PC-9 (cell line): ENCODE measurements around the gene PRXL2A. TPM values are rescaled to one million over a fixed set of nuclear protein-coding genes. Genes with fewer than 3 reads are reported as not detected.

Experiments
- BruUV-seq: library from RNA; stranded (reverse); fragments of 400-500 nt; replicated peaks from 2 replicates; lab custom pipeline; 2021; lab: Mats Ljungman, UMichigan
- CTCF ChIA-PET: fragments of 300-600 bp; sonication (Branson Sonifier 250); formaldehyde crosslinking; loops from one replicate; lab custom pipeline; 2022; ENCODE audit warnings: antibody characterized with exemption; lab: Charles Lee
- POLR2A ChIA-PET: fragments of 300-600 bp; sonication (Branson Sonifier 250); formaldehyde crosslinking; loops from one replicate; lab custom pipeline; 2022; ENCODE audit warnings: antibody characterized with exemption; ENCODE audit not compliant: unreplicated experiment; lab: Charles Lee
- DNase-seq, 2 experiments: peaks; one replicate each; pipeline versions ENCODE4 v3.0.0 to v3.0.0-alpha.2; 2015 to 2022; ENCODE audit warnings: mixed read lengths in 1 of 2
- H2AFZ ChIP-seq: fragments of 200-600 bp; sonication (generic); 2 replicates; pipeline ENCODE4 v1.8.1; 2017; ENCODE audit warnings: antibody characterized with exemption
- H3F3A ChIP-seq: fragments of 200-600 bp; sonication (generic); 2 replicates; pipeline ENCODE4 v1.8.1; 2017; ENCODE audit warnings: antibody characterized with exemption, mild to moderate bottlenecking, low read depth; ENCODE audit not compliant: insufficient read depth
- H3K27ac ChIP-seq: fragments of 200-600 bp; sonication (generic); 2 replicates; pipeline ENCODE4 v1.6.1; 2016; ENCODE audit warnings: mixed run types
- H3K27me3 ChIP-seq: fragments of 200-600 bp; sonication (generic); 2 replicates; pipeline ENCODE4 v1.6.1; 2016; ENCODE audit warnings: low read depth, mixed run types; ENCODE audit not compliant: insufficient read depth
- H3K36me3 ChIP-seq: fragments of 200-600 bp; sonication (generic); 2 replicates; pipeline ENCODE4 v1.6.1; 2016; ENCODE audit warnings: low read depth, mixed run types
- H3K4me1 ChIP-seq: fragments of 200-600 bp; sonication (generic); replicated peaks from 2 replicates; pipeline ENCODE4 v1.6.1; 2016; ENCODE audit warnings: mixed run types; ENCODE audit not compliant: insufficient read depth
- H3K4me2 ChIP-seq: fragments of 200-600 bp; sonication (generic); 2 replicates; pipeline ENCODE4 v1.6.1; 2017; ENCODE audit warnings: mixed run types
- H3K4me3 ChIP-seq: fragments of 200-600 bp; sonication (generic); 2 replicates; pipeline ENCODE4 v1.6.1; 2016; ENCODE audit warnings: mixed run types
- H3K79me2 ChIP-seq: fragments of 200-600 bp; sonication (generic); 2 replicates; pipeline ENCODE4 v1.6.1; 2017; ENCODE audit warnings: low read depth, mixed run types
- H3K9me2 ChIP-seq: fragments of 200-600 bp; sonication (generic); 2 replicates; pipeline ENCODE4 v1.8.1; 2017; ENCODE audit warnings: mild to moderate bottlenecking; ENCODE audit not compliant: insufficient read depth
- H3K9me3 ChIP-seq: fragments of 200-600 bp; sonication (generic); 2 replicates; pipeline ENCODE4 v1.8.1; 2016; ENCODE audit warnings: low read depth; ENCODE audit not compliant: insufficient read depth
- H4K20me1 ChIP-seq: fragments of 200-600 bp; sonication (generic); 2 replicates; pipeline ENCODE4 v1.8.1; 2017; ENCODE audit not compliant: insufficient read depth
- CTCF ChIP-seq: fragments of 200-600 bp; sonication (generic); conservative IDR thresholded peaks from 2 replicates; pipeline ENCODE4 v1.6.1; 2017; ENCODE audit warnings: mixed run types, antibody characterized with exemption, mild to moderate bottlenecking, moderate library complexity
- EZH2 ChIP-seq: fragments of 200-600 bp; sonication (generic); IDR thresholded peaks from 2 replicates; pipeline ENCODE4 v1.8.0; 2017; ENCODE audit warnings: antibody characterized with exemption, low read depth
- intact Hi-C: fragments of 100-400 bp; cut with micrococcal nuclease; formaldehyde crosslinking; loops from one replicate; pipeline ENCODE4 v1.10.0; 2022; ENCODE audit not compliant: unreplicated experiment
- total RNA-seq: library from RNA; stranded (reverse); gene quantifications from 2 replicates; pipeline ENCODE4 v1.2.3, GENCODE V29; 2021

Gene PRXL2A
- total RNA-seq, 1 experiment from 2014 or later = 88.7 TPM

- Histone ChIP-seq H3K9me2 (no peaks in the 10 kb centered on the region), H3K27me3 (no peaks in the 10 kb centered on the region), H3K4me2 (peak overlapping the region; percentile 95; the same call in 1 of the 2 replicates), H3K9me3 (no peaks in the 10 kb centered on the region), H3K36me3 (peaks cover 36% of the 10 kb centered on the region), H3K79me2 (peaks cover 98% of the 10 kb centered on the region), H3K4me3 (no peak overlapping the region), H3K4me1 (peaks cover 98% of the 10 kb centered on the region), H3F3A (peaks cover 59% of the 10 kb centered on the region), H3K27ac (peak overlapping the region; percentile 91), H4K20me1 (peaks cover 52% of the 10 kb centered on the region), H2AFZ (no peak overlapping the region)
- DNase-seq = no peak
- TF ChIP-seq CTCF (no peak), EZH2 (no peak)
- CTCF ChIA-PET = no interaction called here
- no TSS peak for BruUV-seq
- POLR2A ChIA-PET = no interaction called here
- intact Hi-C loops = loop anchor here (10.0 kb wide), 1 partner anchor 261 kb away; the partner anchor contains the start of gene ANXA11
Measured at GRCh38 chr10:80465451-80465835, 57.1 kb downstream of the PRXL2A start.

- BruUV-seq = no TSS peak
Measured at GRCh38 chr10:80465839-80466590, 57.7 kb downstream of the PRXL2A start.

More at GRCh38 chr10:80465839-80466590, 57.7 kb downstream of the PRXL2A start:
- H3K36me3 ChIP-seq = peaks cover 41% of the 10 kb centered on the region
- peaks cover 60% of the 10 kb centered on the region for H3F3A ChIP-seq
- H3K9me2 ChIP-seq = no peaks in the 10 kb centered on the region
- intact Hi-C loops = loop anchor here (10.0 kb wide), 1 partner anchor 261 kb away; the partner anchor contains the start of gene ANXA11
- peak overlapping the region; percentile 95; the same call in 1 of the 2 replicates for H3K4me2 ChIP-seq
- H4K20me1 ChIP-seq = peaks cover 51% of the 10 kb centered on the region
- peaks cover 100% of the 10 kb centered on the region for H3K79me2 ChIP-seq
- no peak for DNase-seq
- H3K9me3 ChIP-seq = no peaks in the 10 kb centered on the region
- no peak overlapping the region for H2AFZ ChIP-seq
- CTCF ChIA-PET = interaction anchor here (0.5 kb wide), 1 partner anchor 35 kb away, joined by 6 read pairs; no protein-coding TSS in a partner anchor
- no peak overlapping the region for H3K4me3 ChIP-seq
- peak overlapping the region; percentile 91 for H3K27ac ChIP-seq
- TF ChIP-seq CTCF = no peak
- TF ChIP-seq EZH2 = no peak
- H3K4me1 ChIP-seq = peaks cover 100% of the 10 kb centered on the region
- no peaks in the 10 kb centered on the region for H3K27me3 ChIP-seq
- POLR2A ChIA-PET = no interaction called here
